ENCODE data around the gene DIP2C.

DNA sequence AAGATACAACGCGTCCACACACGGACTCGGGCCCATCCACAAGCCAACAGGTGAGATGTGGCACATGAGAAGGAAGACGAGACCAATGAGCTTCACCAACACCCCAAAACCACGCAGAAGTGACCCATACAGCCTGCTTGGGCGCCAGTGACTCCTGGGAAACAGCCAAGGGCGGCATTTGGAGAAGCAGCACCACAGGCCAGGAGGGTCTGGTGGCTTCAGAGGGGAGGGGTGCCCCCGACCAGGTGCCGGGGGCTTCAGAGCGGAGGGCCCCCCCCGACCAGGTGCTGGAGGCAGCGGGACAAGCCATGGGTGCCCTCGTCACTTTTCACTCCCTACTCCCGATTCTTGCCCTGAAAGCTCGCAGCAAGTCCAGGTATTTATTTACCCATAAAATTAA lies 140.1 kb downstream of the DIP2C start:
- TF ChIP-seq, protein P1, sequence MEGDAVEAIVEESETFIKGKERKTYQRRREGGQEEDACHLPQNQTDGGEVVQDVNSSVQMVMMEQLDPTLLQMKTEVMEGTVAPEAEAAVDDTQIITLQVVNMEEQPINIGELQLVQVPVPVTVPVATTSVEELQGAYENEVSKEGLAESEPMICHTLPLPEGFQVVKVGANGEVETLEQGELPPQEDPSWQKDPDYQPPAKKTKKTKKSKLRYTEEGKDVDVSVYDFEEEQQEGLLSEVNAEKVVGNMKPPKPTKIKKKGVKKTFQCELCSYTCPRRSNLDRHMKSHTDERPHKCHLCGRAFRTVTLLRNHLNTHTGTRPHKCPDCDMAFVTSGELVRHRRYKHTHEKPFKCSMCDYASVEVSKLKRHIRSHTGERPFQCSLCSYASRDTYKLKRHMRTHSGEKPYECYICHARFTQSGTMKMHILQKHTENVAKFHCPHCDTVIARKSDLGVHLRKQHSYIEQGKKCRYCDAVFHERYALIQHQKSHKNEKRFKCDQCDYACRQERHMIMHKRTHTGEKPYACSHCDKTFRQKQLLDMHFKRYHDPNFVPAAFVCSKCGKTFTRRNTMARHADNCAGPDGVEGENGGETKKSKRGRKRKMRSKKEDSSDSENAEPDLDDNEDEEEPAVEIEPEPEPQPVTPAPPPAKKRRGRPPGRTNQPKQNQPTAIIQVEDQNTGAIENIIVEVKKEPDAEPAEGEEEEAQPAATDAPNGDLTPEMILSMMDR (IDR thresholded peaks at IDR 0.05), result no peak
- no peak for TF ChIP-seq POLR2A (IDR thresholded peaks at IDR 0.05)

All from testis (tissue), 2 donors.